Non-pigmented ciliary epithelial cell (primary cell): ENCODE measurements around the gene NR3C2.
A peak's percentile ranks its signal among the peaks of the same experiment; 100 is the strongest.
"Not testable (repeated sequence)": the region's sequence is repeated elsewhere in the genome, so short reads cannot be mapped to it uniquely, and the experiment has no call there.

Source experiments
- DNase-seq: peaks from one replicate; pipeline ENCODE4 v3.0.0-alpha.2; 2010; ENCODE audit warnings: low read depth

The NR3C2 gene

DNA sequence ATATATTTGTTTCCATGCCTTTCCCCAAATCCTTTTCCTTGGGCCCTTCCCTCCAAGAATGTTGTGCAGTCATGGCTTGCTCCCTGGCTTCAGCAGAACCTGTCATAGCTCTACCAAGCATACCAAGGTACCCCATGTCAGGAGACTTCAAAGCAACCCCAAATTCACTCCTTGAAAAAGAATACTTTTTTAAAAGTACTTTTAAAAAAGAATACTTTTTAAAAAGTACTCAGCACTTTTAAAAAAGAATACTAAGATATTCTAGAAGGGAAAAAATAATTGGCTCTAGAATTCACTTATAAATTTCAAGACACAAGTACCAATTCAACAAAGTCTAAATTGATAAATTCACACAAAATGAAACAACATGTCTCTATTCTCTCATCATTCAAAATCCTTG lies 76.0 kb downstream of the NR3C2 start:
- no peak for DNase-seq

DNA sequence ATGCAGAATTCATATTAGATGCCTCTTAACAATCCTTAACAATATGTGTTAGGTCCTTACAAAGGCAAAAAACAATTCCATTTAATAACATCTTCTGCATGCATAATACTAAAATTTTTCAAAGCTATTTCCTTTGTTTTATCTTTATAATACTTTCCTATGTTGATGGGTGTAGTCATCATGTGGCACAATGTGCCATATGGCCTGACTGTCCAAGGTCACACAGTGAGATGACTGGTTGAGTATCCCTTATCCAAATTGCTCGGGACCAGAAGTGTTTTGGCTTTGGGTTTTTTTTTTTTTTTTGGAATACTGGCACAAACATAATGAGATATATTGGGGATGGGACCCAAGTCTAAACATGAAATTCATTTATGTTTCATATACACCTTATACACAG lies 77.7 kb downstream of the NR3C2 start:
- DNase-seq = no peak

DNA sequence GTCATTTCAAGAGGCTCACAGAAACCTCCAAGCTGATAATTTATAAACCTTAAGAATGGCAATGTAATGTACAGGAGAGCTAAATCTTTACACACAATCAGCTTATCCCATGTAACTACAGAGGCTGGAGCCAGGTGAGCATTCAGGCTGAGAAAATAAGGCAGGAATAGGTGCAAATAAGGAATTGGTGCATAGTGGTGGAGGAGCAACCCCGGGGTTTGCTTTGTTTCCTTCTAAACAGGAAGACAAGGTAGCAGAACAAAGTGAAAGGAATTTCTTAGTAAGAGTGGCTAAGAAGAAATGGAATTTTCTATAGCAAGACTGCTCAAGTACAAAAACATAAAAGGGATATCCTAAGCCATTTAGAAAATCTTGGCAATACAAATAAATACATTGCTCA lies 82.4 kb downstream of the NR3C2 start:
- DNase-seq = no peak

DNA sequence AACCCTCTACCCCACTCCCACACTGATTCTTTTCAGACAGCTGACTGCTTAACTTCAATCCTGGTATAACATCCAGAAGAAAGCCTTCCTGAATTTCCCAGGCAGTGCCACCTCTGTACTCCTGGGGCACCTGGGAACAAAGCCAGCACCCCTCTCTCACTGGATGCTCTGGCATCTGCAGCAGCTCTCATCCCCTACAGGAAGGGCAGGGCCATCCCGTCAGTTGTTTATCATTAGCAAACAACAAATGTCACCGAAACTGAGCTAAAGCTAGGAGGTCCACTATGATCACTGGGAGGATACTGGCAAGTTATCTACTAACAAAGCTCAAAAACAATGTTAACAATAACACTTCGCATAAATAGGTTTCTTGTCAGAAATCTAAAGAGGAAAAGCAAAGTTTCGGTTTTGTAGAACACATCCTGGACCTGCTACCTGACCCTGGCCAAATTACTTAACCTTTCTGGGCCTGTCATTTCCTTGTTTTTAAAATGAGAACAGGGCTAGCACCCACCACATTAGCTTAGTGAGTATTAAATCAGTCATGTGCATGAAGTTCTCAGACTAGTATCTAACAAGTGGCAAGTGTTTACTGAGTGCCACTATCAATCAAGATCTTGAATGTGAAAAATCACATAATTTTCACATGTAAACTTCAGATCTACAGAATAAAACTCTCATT lies 86.6 kb downstream of the NR3C2 start:
- DNase-seq = no peak

DNA sequence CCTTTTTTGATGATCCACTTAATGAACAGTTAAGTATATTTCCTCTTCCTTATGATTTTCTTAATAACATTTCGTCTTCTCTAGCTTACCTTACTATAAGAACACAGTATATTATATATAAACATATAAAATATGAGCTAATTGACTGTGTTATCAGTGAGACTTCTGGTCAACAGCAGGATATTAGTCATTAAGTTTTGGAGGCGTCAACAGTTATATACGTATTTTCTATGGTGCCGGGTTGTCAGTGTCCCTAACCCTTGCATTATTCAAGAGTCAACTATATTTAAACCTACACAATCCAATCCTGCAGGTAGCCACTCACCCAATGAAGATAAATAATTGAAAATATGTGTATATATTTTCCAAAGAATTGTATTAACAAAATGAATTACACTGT lies 88.0 kb downstream of the NR3C2 start:
- no peak for DNase-seq

DNA sequence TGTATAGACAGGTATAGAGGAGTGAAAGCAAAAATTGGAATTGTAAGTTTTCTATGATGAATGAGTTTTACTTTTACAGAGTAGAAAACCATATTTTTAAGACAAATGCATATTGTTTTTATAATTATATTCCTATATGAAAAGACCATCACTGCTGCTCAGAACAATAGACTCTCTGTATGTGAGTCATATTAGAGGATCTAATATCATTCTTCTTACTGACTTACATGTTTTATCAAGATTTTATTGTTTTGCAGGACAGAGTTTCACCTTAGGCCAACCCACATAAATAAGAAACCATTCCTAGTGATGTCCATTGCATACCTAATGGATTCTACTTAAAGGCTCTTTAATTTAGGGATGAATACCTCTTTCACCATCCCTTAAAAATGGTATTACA lies 88.6 kb downstream of the NR3C2 start:
- DNase-seq = no peak

DNA sequence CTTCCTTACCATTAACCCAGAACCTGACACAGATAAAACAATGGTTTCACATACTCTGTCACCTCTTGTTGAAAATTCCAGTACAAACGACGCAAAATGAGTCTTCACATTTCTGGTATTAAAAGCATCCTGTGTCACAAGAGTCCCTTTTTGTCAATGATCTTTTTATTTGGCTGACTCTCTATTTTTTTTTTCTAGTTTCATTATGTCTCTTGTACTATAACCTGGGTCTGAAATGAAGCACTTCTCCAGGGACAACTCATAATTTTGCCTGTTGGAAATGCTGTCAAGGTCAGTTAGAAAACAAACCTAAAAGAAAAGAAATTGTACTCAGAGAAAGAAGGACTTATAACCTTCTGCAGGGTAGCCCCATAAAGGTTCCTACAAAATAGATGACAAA lies 93.1 kb downstream of the NR3C2 start:
- no peak for DNase-seq

DNA sequence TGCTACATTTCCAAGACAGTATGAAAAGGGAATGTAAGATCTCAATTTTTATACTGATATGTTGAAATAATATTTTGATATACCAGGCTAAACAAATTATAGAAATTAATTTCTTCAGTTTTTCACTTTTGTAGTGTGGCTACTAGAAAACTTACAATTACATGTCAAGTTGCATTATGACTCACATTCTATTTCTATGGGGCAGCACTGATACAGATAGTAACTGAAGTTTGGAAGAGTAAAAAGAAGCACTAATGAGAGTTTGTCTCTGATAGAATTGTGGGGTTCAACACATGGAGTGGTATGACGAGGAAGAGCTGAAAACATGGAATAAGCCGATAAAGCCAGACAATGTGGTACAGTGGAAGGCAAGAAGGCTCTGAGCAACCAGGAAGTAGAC lies 95.6 kb downstream of the NR3C2 start:
- DNase-seq = no peak

DNA sequence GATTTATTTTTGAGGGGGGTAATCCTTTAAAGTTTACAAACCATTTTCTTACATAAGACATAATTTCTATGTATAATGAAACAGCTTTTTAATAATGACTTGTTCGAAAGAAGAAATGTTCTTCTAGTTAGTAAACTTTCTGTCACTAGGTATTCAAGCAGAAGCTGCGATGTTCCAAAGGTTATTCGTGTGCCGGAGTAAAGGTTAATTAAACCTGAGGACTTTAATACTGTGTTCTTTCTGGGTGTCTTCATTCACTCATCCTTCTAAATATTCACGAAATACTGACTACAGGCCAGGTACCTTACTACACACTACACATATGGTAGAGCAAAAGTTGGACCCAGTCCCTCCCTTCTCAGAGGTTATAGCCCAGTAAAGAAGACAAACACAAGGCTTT lies 96.7 kb downstream of the NR3C2 start:
- DNase-seq = no peak

DNA sequence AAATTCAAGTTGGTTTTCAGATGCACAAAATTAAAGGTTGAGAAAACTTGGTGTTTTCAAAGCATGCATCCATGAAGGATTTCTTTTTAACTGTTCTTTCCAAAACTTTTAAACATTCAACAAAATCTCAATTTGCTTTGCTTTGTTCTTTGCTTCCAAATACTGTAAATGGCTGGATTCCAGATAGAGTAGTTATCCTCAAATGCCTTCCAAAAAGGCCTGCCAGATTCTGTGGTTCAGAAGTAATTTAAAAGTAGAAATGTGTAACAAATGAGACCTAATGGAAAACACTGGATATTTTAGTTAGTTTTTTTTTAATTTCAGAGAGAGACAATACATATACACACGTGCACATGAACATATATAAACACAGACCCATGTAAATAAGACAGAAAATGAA lies 97.3 kb downstream of the NR3C2 start:
- no peak for DNase-seq

DNA sequence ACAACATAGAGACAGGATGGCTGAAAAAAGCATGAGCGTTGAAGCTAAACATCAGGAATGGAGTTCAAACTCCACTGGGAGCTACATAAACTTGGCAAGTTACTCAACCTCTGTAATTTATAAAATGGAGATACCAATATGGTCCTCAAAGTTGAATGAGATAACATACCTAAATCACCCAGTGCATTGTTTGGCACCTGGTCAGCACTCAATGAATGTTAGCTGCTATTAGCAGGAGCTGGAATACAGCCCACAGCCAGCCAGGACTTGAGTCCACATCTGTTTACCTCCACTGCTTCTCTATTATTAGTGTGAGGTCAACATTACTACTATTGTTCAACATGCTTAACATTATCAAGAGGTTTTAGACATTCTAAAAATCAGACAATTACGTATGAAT lies 97.9 kb downstream of the NR3C2 start:
- no peak for DNase-seq

DNA sequence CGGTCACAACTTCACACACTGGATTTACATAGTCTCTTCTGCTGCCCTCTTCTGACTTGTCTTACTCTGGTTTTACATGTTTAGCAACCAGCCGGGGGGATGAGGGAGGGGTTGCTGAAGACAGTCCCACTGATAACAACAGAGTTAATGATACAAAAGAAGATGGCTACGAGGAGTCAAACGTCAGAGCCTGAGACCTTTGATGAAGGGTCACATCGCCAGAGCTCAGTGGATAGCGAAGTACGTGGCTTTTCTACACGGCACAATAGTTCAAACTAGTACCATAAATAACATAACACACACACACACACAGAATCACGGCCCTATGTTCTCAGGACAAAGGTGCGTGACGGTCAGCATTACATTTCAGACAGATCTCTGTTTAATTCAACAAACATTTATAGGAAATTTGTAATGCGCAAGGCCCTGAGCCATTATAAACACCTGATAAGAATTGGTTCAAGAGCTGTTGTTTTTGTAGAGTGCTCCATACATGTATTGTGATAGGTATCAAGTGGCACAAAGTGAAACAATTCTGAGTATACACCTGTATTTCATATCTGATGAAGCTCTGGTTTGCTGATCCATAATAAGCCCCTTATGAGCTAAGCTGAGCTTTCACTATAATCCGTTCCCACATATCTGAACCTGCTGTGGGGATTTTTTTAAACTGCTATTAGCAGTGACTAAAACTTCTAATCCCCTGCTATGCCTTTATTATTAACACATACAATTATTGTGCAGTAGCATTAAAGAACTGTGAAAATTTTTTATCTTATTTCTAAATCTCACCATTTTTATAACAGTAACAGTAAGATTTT lies 100.0 kb downstream of the NR3C2 start:
- no peak for DNase-seq

DNA sequence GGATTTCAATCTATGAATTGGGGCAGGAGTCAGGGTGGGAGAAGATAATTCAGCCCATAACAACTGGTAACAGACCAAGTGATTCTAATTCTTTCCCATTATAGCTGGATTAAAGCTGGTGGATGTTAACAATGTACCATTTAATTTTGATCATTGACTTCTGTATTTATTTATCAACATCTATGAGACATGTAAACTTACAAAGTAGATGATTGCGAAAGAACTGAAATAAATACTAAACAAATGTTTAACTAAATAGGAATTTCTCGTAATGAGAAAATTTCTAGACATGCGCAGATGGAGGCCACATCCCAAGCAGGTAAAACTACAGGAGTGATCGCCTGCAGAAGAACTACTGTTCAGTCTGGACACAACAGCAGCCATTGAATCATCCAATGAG lies 107.1 kb downstream of the NR3C2 start:
- no peak for DNase-seq

DNA sequence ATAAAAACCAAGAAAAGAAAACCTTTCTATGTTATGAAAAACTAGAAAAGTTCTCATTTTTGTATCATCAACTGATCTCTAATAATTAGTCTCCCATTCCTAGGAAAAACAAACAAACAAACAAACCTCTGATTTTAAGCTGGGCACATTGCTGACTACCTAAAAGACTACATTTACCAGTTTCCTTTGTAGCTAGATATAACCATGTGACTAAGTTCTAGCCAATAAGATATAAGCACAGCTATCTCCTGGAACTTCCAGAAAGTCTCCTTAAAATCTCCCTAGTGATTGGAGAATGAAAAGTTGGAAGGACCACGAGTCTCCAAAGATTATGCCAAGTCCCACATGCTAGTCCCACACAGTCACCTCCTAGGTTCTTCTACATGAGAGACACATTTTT lies 108.9 kb downstream of the NR3C2 start:
- DNase-seq = no peak

DNA sequence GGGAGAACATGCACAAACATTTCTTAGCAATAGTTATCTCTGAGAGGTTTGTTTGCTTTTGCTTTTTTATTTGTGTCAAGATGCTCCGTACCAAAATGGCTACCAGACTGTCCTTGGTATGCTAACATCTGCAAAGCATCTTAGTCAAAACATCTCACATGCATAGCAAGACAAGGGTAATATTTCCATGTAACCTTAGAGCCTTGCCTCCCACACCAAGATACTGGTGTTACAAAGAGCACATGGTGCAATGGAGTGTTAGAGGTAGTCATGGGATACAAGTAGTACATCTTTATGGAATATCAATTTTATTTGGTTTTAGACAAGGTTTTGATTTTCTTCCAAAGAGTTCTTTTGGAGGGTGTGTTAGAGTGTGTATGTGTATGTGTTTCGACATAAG lies 109.7 kb downstream of the NR3C2 start:
- DNase-seq = no peak

DNA sequence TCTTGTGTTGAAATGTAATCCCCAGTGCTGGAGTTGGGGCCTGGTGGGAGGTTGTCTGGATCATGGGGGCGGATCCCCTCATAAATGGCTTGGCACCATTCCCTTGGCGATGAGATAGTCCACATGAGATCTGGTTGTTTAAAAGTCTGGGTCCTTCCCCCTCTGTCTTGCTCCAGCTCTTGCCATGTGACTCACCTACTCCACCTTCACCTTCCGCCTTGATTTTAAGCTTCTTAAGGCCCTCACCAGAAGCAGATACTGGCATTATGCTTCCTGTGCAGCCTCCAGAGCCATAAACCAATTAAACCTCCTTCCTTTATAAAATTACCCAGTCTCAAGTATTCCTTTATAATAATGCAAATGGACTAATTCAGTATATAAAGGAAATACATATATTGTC lies 111.5 kb downstream of the NR3C2 start:
- no peak for DNase-seq

DNA sequence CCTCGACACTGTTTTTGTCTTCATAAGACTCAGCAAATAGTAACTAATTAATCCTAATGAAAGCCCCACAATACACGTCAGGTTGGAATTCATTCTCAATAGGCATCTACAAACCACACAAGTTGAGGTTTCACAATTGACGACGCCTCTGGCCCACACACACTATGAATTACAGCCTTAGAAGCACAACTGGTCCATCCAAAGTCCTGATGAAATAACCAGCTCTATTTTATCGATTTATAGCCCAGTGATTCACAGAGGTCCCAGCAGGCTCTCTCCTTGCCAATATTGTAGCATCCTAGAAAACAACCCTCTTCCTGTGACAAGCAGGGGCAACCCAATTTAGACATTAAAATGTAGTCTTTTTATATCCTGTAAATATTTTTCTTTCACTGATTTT lies 112.1 kb downstream of the NR3C2 start:
- no peak for DNase-seq

DNA sequence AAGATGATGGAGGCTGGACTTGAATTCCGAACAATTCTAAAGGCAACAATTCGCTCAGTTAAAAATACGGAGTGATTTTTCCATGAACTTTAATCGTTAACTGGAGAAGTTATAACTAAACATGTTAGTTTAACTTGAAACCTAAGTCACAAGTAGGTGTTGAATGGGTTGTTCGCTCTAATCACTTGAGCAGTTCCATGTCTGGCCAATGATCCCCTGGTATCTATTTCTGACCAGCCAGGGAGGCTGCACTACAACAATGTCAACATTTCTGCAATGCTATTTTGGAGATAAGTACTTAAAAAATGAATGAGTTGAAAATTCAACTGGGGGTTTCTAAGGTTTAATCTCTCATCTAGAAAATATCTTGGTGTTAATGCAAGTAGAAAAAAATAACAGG lies 112.5 kb downstream of the NR3C2 start:
- no peak for DNase-seq

DNA sequence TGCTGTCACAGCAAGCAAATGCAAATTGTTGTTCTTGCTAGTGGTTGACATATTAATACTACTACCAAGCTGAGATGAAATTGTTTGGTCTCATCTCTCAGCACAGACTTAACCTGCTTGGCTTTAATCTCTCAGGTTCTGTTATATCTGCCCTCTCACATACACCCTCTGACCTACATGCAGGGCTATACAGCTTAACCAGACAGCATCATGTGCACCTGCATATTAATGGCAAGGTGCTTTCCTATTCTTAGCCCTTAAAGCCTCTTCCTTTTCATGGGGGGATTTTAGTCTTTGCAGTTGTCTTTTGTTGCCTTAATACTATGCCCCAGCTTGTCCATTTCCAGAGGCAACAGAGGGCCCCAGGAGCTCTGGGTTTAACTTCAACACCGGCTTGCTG lies 114.5 kb downstream of the NR3C2 start:
- no peak for DNase-seq

DNA sequence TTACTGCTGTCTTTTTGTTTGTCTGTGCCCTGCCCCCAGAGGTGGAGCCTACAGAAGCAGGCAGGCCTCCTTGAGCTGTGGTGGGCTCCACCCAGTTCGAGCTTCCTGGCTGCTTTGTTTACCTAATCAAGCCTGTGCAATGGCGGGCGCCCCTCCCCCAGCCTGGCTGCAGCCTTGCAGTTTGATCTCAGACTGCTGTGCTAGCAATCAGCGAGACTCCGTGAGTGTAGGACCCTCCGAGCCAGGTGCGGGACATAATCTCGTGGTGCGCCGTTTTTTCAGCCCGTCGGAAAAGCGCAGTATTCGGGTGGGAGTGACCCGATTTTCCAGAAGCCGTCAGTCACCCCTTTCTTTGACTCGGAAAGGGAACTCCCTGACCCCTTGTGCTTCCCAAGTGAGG lies 118.9 kb downstream of the NR3C2 start:
- DNase-seq = not testable (repeated sequence)

DNA sequence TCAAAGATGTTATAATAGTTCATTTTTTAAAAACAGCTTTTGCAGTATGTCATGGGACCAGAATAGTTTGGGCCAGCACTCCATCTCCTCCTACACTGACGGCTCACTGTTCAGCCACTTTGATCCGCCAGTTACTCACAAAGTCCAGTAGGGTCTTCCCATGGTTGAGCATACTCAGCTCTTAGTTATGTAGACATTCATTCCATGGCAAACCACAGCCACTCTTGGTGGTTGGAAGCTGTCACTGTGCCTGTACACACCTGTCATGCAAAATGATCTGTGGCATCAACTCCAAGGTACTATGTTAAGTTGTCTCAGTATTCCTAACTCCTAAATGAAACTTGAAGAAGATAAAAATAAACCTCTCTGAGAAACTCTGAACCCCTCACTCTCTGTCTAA lies 127.2 kb downstream of the NR3C2 start:
- peak; percentile 74 for DNase-seq

DNA sequence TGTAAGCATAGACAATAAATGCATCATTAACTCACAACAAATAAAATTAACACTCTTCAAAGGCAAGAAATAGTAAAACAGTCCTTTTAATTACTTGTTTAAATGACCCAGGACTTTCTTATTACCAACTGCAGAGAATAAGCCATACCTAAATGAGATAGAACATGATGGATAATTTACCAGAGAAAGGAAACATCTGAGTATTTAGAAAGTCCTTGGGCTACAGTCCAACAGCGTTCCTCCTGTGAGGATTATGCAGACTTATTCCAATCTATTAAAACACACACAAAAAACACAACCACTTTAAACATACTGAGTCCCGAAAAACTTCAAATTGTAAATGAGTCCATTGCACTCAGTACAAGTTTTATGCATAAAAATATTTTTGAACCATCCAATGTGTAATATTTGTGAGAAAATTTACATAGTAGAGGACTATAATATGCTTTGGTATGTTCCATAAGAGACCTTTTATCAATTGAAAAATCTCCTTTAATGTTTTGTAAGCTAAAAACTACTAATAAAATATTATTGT lies 129.2 kb downstream of the NR3C2 start:
- no peak for DNase-seq

DNA sequence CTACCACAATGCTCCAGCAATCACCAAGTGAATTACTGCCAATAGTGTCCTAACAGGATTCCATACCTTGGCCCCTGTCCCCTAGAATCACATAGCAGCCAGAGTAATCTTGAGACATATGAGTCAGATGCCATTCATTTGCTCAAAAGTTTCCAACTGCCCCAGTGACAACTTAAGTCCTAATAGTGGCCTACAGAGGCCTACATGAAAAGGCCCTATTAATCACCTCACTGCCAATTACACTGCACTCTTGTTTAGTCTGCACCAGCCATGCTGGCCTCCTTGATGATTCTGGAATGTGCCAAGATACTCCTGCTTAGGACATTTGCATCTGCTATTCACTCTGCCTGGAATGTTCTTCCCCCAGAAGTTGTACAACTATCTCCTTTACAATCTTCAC lies 130.7 kb downstream of the NR3C2 start:
- DNase-seq = no peak

DNA sequence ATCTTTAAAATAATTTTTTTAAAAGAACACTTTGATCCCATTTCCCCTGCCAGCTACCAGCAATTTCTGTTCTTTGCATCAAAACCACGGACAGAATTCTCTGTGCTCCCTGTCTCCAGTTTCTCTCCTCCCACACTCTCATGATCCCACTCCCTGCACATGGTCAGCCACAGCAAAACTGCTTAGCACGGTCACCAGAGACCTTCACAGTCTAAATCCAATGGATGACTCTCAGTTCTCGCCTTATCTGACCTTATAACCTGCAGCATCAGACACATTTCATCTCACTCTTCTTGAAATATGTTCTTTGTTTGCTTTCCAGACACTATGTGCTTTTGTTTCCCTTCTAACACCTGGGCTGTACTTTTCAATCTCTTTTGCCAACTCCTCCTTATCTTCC lies 131.5 kb downstream of the NR3C2 start:
- no peak for DNase-seq
